PC-3 (cell line): ENCODE measurements around the gene BRCA1. TPM values are rescaled to one million over a fixed set of nuclear protein-coding genes. Genes with fewer than 3 reads are reported as not detected.

Source experiments
- ATAC-seq: fragments of 200-7000 bp; cut with Tn5 transposase; 2 replicates; pipeline ENCODE4 v1.9.1; 2020; ENCODE audit warnings: mild to moderate bottlenecking, moderate library complexity
- BruUV-seq: library from RNA; stranded (reverse); fragments of 400-500 nt; replicated peaks from 2 replicates; lab custom pipeline; 2021; lab: Mats Ljungman, UMichigan
- CTCF ChIA-PET: fragments of 300-600 bp; sonication (Branson Sonifier 250); formaldehyde crosslinking; loops from one replicate; lab custom pipeline; 2022; ENCODE audit warnings: antibody characterized with exemption; lab: Charles Lee
- POLR2A ChIA-PET: fragments of 300-600 bp; sonication (Branson Sonifier 250); formaldehyde crosslinking; loops from one replicate; lab custom pipeline; 2022; ENCODE audit warnings: antibody characterized with exemption; ENCODE audit not compliant: unreplicated experiment; lab: Charles Lee
- DNase-seq: peaks from one replicate; pipeline ENCODE4 v3.0.0-alpha.2; 2015
- H2AFZ ChIP-seq: fragments of 300-600 bp; sonication (generic); 2 replicates; pipeline ENCODE4 v1.6.0; 2016; ENCODE audit warnings: antibody characterized with exemption, low read length
- H3F3A ChIP-seq: fragments of 300-600 bp; sonication (generic); one replicate; pipeline ENCODE4 v1.6.0; 2017; ENCODE audit warnings: antibody characterized with exemption, low read length, control low read depth, mild to moderate bottlenecking; ENCODE audit not compliant: unreplicated experiment
- H3K27ac ChIP-seq: fragments of 300-600 bp; sonication (generic); 2 replicates; pipeline ENCODE4 v1.5.1; 2016; ENCODE audit warnings: mild to moderate bottlenecking, low read length
- H3K27me3 ChIP-seq: fragments of 300-600 bp; sonication (generic); 2 replicates; pipeline ENCODE4 v1.6.1; 2016; ENCODE audit warnings: low read length, mixed read lengths
- H3K36me3 ChIP-seq: fragments of 300-600 bp; sonication (generic); 2 replicates; pipeline ENCODE4 v1.6.1; 2016; ENCODE audit warnings: low read depth, mixed run types, low read length, mixed read lengths
- H3K4me1 ChIP-seq: fragments of 300-600 bp; sonication (generic); 2 replicates; pipeline ENCODE4 v1.5.1; 2016; ENCODE audit warnings: low read length; ENCODE audit not compliant: insufficient read depth
- H3K4me2 ChIP-seq: fragments of 300-600 bp; sonication (generic); 2 replicates; pipeline ENCODE4 v1.6.0; 2016; ENCODE audit warnings: low read length
- H3K4me3 ChIP-seq: fragments of 300-600 bp; sonication (generic); 2 replicates; pipeline ENCODE4 v1.5.1; 2016; ENCODE audit warnings: mild to moderate bottlenecking, low read length, mixed read lengths
- H3K79me2 ChIP-seq: fragments of 300-600 bp; sonication (generic); 2 replicates; pipeline ENCODE4 v1.6.1; 2017; ENCODE audit warnings: low read length, mixed read lengths
- H3K9ac ChIP-seq: fragments of 300-600 bp; sonication (generic); 2 replicates; pipeline ENCODE4 v1.6.0; 2016; ENCODE audit warnings: mild to moderate bottlenecking, low read length
- H3K9me2 ChIP-seq: fragments of 300-600 bp; sonication (generic); replicated peaks from 2 replicates; pipeline ENCODE4 v1.6.1; 2016; ENCODE audit warnings: mixed run types, low read length, mixed read lengths
- H3K9me3 ChIP-seq: fragments of 300-600 bp; sonication (generic); 2 replicates; pipeline ENCODE4 v1.6.1; 2016; ENCODE audit warnings: low read length, mixed read lengths
- H4K20me1 ChIP-seq: fragments of 300-600 bp; sonication (generic); 2 replicates; pipeline ENCODE4 v1.6.1; 2016; ENCODE audit warnings: low read length, mixed read lengths
- CTCF ChIP-seq: fragments of 300-600 bp; sonication (generic); conservative IDR thresholded peaks from 2 replicates; pipeline ENCODE4 v1.5.1; 2017; ENCODE audit warnings: antibody characterized with exemption, low read depth, mild to moderate bottlenecking, low read length
- EZH2 ChIP-seq: fragments of 300-600 bp; sonication (generic); IDR thresholded peaks from one replicate; pipeline ENCODE4 v1.6.1; 2017; ENCODE audit warnings: antibody characterized with exemption, mild to moderate bottlenecking, low read length; ENCODE audit not compliant: unreplicated experiment
- intact Hi-C: fragments of 100-400 bp; cut with micrococcal nuclease; formaldehyde crosslinking; loops from 2 replicates; pipeline ENCODE4 v1.9.0; 2023
- total RNA-seq: library from RNA; depleted of rRNA; stranded (reverse); fragments of >200 nt; gene quantifications from 2 replicates; pipeline ENCODE4 v1.2.3, GENCODE V29; 2014; rRNA removed

Gene BRCA1
- total RNA-seq, 1 experiment from 2014 or later, result 36.3 TPM

GRCh38 chr17:42997984-42998938 lies 126.9 kb downstream of the BRCA1 start, which contains the start of gene RPL27:
Gene RPL27, plus strand, starts transcription at chr17:42998419. Its CDS starts 332 bp downstream, at chr17:42998751.
- ChIA-PET POLR2A (interaction anchor here (0.6 to 1.2 kb wide), 8 partner anchors 10 to 1896 kb away, joined by 3 to 16 read pairs (median 4); no protein-coding TSS in a partner anchor), CTCF (interaction anchor here (0.6 to 1.6 kb wide), 9 partner anchors 16 to 1191 kb away, joined by 3 to 20 read pairs (median 3); partner anchors contain the start of genes RUNDC1 and WNK4)
- peak within 1 kb of the TSS; percentile 99 for H3K9ac ChIP-seq
- TSS peak; percentile 77 for BruUV-seq
- H3K27me3 ChIP-seq, result no peaks in the 10 kb centered on the region
- peak within 1 kb of the TSS; percentile 99 for H3K4me2 ChIP-seq
- peak; percentile 85 for ATAC-seq
- peaks cover 33% of the 10 kb centered on the region for H3K36me3 ChIP-seq
- H3F3A ChIP-seq, result no peaks in the 10 kb centered on the region
- H4K20me1 ChIP-seq, result peaks cover 16% of the 10 kb centered on the region; the same call in 1 of the 2 replicates
- H2AFZ ChIP-seq, result 0 out of 2 replicates have a peak within 1 kb of the TSS, but pooled peaks have one; percentile 29
- DNase-seq, result peak; percentile 98
- H3K4me1 ChIP-seq, result peaks cover 36% of the 10 kb centered on the region
- H3K27ac ChIP-seq, result peak within 1 kb of the TSS; percentile 79
- peak within 1 kb of the TSS; percentile 95 for H3K4me3 ChIP-seq
- intact Hi-C loops, result loop anchor here (2.0 to 5.0 kb wide), 2 partner anchors 33 to 151 kb away; partner anchors contain the start of gene AARSD1
- no peaks in the 10 kb centered on the region for H3K9me2 ChIP-seq
- no peak for TF ChIP-seq EZH2
- TF ChIP-seq CTCF, result peak; percentile 73
- peaks cover 27% of the 10 kb centered on the region for H3K79me2 ChIP-seq
- H3K9me3 ChIP-seq, result no peaks in the 10 kb centered on the region

- H3K9ac ChIP-seq, result 0 out of 2 replicates have a peak overlapping the region, but pooled peaks have one; percentile 5
- no peak for TF ChIP-seq EZH2
- no peak for TF ChIP-seq CTCF
- H3K9me2 ChIP-seq, result no peaks in the 10 kb centered on the region
- H3K79me2 ChIP-seq, result peaks cover 27% of the 10 kb centered on the region
- DNase-seq (peak; percentile 9), ATAC-seq (peak; percentile 18)
- H3F3A ChIP-seq, result no peaks in the 10 kb centered on the region
- peaks cover 16% of the 10 kb centered on the region; the same call in 1 of the 2 replicates for H4K20me1 ChIP-seq
- H3K4me3 ChIP-seq, result peak overlapping the region; percentile 59
- peak overlapping the region; percentile 68 for H3K4me2 ChIP-seq
- H3K9me3 ChIP-seq, result no peaks in the 10 kb centered on the region
- intact Hi-C loops, result loop anchor here (5.0 kb wide), 1 partner anchor 150 kb away; no protein-coding TSS in a partner anchor
- no peaks in the 10 kb centered on the region for H3K27me3 ChIP-seq
- H3K27ac ChIP-seq, result 0 out of 2 replicates have a peak overlapping the region, but pooled peaks have one; percentile 3
- no TSS peak for BruUV-seq
- ChIA-PET POLR2A (interaction anchor here (0.6 to 1.2 kb wide), 7 partner anchors 11 to 1895 kb away, joined by 3 to 7 read pairs (median 4); no protein-coding TSS in a partner anchor), CTCF (interaction anchor here (0.6 to 1.6 kb wide), 9 partner anchors 13 to 1192 kb away, joined by 3 to 22 read pairs (median 4); partner anchors contain the start of genes RUNDC1 and WNK4)
- H2AFZ ChIP-seq, result no peak overlapping the region
- peaks cover 36% of the 10 kb centered on the region for H3K4me1 ChIP-seq
- H3K36me3 ChIP-seq, result peaks cover 34% of the 10 kb centered on the region
These were observed 127.7 kb downstream of the BRCA1 start for GRCh38 chr17:42997390-42997983.

Other genes with a start within 250 kb of the BRCA1 start
- not detected in 2 replicates for gene G6PC1, start 224.6 kb downstream of the BRCA1 start, total RNA-seq
- gene AARSD1, start 160.9 kb downstream of the BRCA1 start, total RNA-seq, result 32.5 and 34.7 TPM in 2 replicates
- 0.52 and 0.55 TPM in 2 replicates for gene PTGES3L, start 145.3 kb downstream of the BRCA1 start, total RNA-seq
- gene RUNDC1, start 144.8 kb downstream of the BRCA1 start, total RNA-seq, result 9.5 and 15.6 TPM in 2 replicates
- gene RPL27, start 126.9 kb downstream of the BRCA1 start, total RNA-seq, result 667 and 784 TPM in 2 replicates
- gene IFI35, start 118.6 kb downstream of the BRCA1 start, total RNA-seq, result 8.7 and 12.3 TPM in 2 replicates
- gene VAT1, start 103.0 kb downstream of the BRCA1 start, total RNA-seq, result 62.4 and 68.1 TPM in 2 replicates
- 0.12 and 0.29 TPM in 2 replicates for gene RND2, start 100.1 kb downstream of the BRCA1 start, total RNA-seq
- gene NBR1, start 45.9 kb upstream of the BRCA1 start, total RNA-seq, result 24.1 and 30.0 TPM in 2 replicates
- gene TMEM106A, start 86.5 kb upstream of the BRCA1 start, total RNA-seq, result not detected in 2 replicates
- gene CCDC200, start 103.3 kb upstream of the BRCA1 start, total RNA-seq, result not detected in 2 replicates
- gene RNU2-1, start 108.6 kb upstream of the BRCA1 start, total RNA-seq, result not detected in 2 replicates